HepG2 (cell line): Measurements from ENCODE around the gene PCIF1. TPM values are rescaled to one million over a fixed set of nuclear protein-coding genes. Genes with fewer than 3 reads are reported as not detected.

ENCODE experiments used
- CHD2 ChIP-seq: IDR thresholded peaks from 2 replicates; pipeline ENCODE4 v1.6.1; 2011; ENCODE audit warnings: low read depth, low read length, improper control_type of control experiment
- DR1 ChIP-seq: sonication (generic); formaldehyde crosslinking; IDR thresholded peaks from 2 replicates; pipeline ENCODE4 v1.8.0; 2021; ENCODE audit warnings: mild to moderate bottlenecking, missing genetic modification reagents, inconsistent platforms
- EP300 ChIP-seq, 3 experiments: sonication (generic) in 1 of 3; formaldehyde crosslinking in 1 of 3; IDR thresholded peaks; 2 replicates each; pipeline versions ENCODE4 v1.5.1 to v1.6.1; 2011 to 2020; ENCODE audit warnings: low read depth in 2 of 3, low read length in 2 of 3, borderline replicate concordance in 1 of 3, improper control_type of control experiment in 1 of 3, mild to moderate bottlenecking in 1 of 3, missing genetic modification reagents in 1 of 3, moderate library complexity in 1 of 3
- HHEX ChIP-seq: IDR thresholded peaks from 2 replicates; pipeline ENCODE4 v1.6.1; 2016; ENCODE audit warnings: control low read depth
- HIVEP1 ChIP-seq: sonication (generic); formaldehyde crosslinking; IDR thresholded peaks from 2 replicates; pipeline ENCODE4 v1.4.0; 2020; ENCODE audit warnings: mild to moderate bottlenecking, missing genetic modification reagents
- NCOA2 ChIP-seq: sonication (generic); formaldehyde crosslinking; IDR thresholded peaks from 2 replicates; pipeline ENCODE4 v1.8.0; 2022; ENCODE audit warnings: inconsistent platforms
- NFIB ChIP-seq: sonication (generic); formaldehyde crosslinking; IDR thresholded peaks from 2 replicates; pipeline ENCODE4 v1.9.0; 2021; ENCODE audit warnings: missing genetic modification reagents, mild to moderate bottlenecking, borderline replicate concordance
- SMARCE1 ChIP-seq: fragments of 450-650 bp; IDR thresholded peaks from 2 replicates; pipeline ENCODE4 v1.6.1; 2017; ENCODE audit warnings: borderline replicate concordance
- TCF7 ChIP-seq: sonication (generic); IDR thresholded peaks from 2 replicates; pipeline ENCODE4 v1.6.1; 2016; ENCODE audit warnings: antibody characterized with exemption, low read depth
- THAP11 ChIP-seq: IDR thresholded peaks from 2 replicates; pipeline ENCODE4 v1.6.1; 2016; ENCODE audit warnings: missing biosample characterization, missing genetic modification reagents
- THAP9 ChIP-seq: sonication (generic); formaldehyde crosslinking; IDR thresholded peaks from 2 replicates; pipeline ENCODE4; 2020; ENCODE audit warnings: missing genetic modification reagents, mild to moderate bottlenecking, borderline replicate concordance
- ZBTB39 ChIP-seq: sonication (generic); formaldehyde crosslinking; IDR thresholded peaks from 2 replicates; pipeline ENCODE4 v1.5.0; 2020; ENCODE audit warnings: missing genetic modification reagents
- ZMAT3 ChIP-seq: sonication (generic); formaldehyde crosslinking; conservative IDR thresholded peaks from 2 replicates; pipeline ENCODE4 v1.7.0; 2021; ENCODE audit warnings: missing genetic modification reagents
- ZNF18 ChIP-seq: sonication (generic); formaldehyde crosslinking; IDR thresholded peaks from 2 replicates; pipeline ENCODE4 v1.8.0; 2022; ENCODE audit warnings: mild to moderate bottlenecking, missing genetic modification reagents; ENCODE audit not compliant: insufficient replicate concordance
- ZNF256 ChIP-seq: sonication (generic); formaldehyde crosslinking; conservative IDR thresholded peaks from 2 replicates; pipeline ENCODE4 v1.4.0; 2020; ENCODE audit warnings: missing genetic modification reagents
- ZNF331 ChIP-seq: sonication (generic); formaldehyde crosslinking; IDR thresholded peaks from 2 replicates; pipeline ENCODE4 v1.4.0; 2020; ENCODE audit warnings: missing genetic modification reagents
- ZNF710 ChIP-seq: sonication (generic); formaldehyde crosslinking; IDR thresholded peaks from 2 replicates; pipeline ENCODE4 v1.5.0; 2020; ENCODE audit warnings: mild to moderate bottlenecking, missing genetic modification reagents, borderline replicate concordance
- polyA plus RNA-seq, 8 experiments: library from polyadenylated mRNA; depleted of rRNA in 3 of 8; stranded (reverse) in 7 of 8; unstranded in 1 of 8; fragments of >200 nt; fragmentation: Illumina TruSeq in 4 of 8; extraction: Trizol in 4 of 8; gene quantifications; 2 replicates each; pipeline versions ENCODE4 v1.2.1 to v1.2.3, GENCODE V29; 2011 to 2016; ENCODE audit warnings: low read depth in 4 of 8, missing spikeins in 1 of 8, mixed read lengths in 1 of 8; ENCODE audit not compliant: insufficient read depth in 1 of 8
- total RNA-seq, 5 experiments: library from RNA; depleted of rRNA; stranded (reverse); fragments of >200 nt; fragmentation: Illumina TruSeq; extraction: Trizol; gene quantifications; 2 replicates each; pipeline ENCODE4 v1.2.3, GENCODE V29; 2016; ENCODE audit warnings: low read depth in 1 of 5

The PCIF1 gene
- total and polyA plus RNA-seq, 2 of the 13 experiments (the other 11 are each of a cell fraction or from before 2014, with no cell fraction given): 20.9 to 24.4 TPM

GRCh38 chr20:45946149-45946970 lies 11.9 kb downstream of the PCIF1 start (continued):
- no peak for TF ChIP-seq ZNF18 (CRISPR knock-in tag)
- TF ChIP-seq NCOA2: peak; percentile 87
- peak; percentile 83; the same call in 1 of the 2 replicates for TF ChIP-seq ZNF710 (CRISPR knock-in tag)
- TF ChIP-seq CHD2: no peak
- TF ChIP-seq DR1 (CRISPR knock-in tag): peak; percentile 77
- TF ChIP-seq SMARCE1: no peak
- TF ChIP-seq ZMAT3: peak; percentile 78; the same call in 1 of the 2 replicates
- no peak for TF ChIP-seq NFIB
- TF ChIP-seq THAP11 (CRISPR knock-in tag): peak; percentile 85
- TF ChIP-seq THAP9 (CRISPR knock-in tag): peak; percentile 70; the same call in 1 of the 2 replicates
- no peak for TF ChIP-seq ZNF256 (CRISPR knock-in tag)
- peak; percentile 88 for TF ChIP-seq HIVEP1 (CRISPR knock-in tag)
- TF ChIP-seq TCF7: no peak
- peak; percentile 64 to 80; a peak in 3 of 4 replicates for TF ChIP-seq EP300 (IDR thresholded peaks at IDR 0.05; ENCODE audit: low read depth in 2 of 2, low read length in 2 of 2)
- peak; percentile 81 for TF ChIP-seq EP300 (CRISPR knock-in tag; IDR thresholded peaks at IDR 0.05; ENCODE audit: borderline replicate concordance)
- TF ChIP-seq HHEX (CRISPR knock-in tag): no peak
- peak; percentile 97 for TF ChIP-seq ZNF331 (CRISPR knock-in tag)
- TF ChIP-seq ZBTB39 (CRISPR knock-in tag): no peak
